Stimulated activated CD4-positive, alpha-beta T cell treated with anti-CD3 and anti-CD28 coated beads, Interleukin-12 subunit alpha, Interleukin-12 subunit beta, amount 100 ng/mL, for 24 hours (primary cell): ENCODE measurements around the gene CDC42BPB.
"Not testable (repeated sequence)": the region's sequence is repeated elsewhere in the genome, so short reads cannot be mapped to it uniquely, and the experiment has no call there.

Experiments used
- DNase-seq, 2 experiments: peaks; one replicate each; pipeline ENCODE4 v3.0.0-alpha.2; 2020; ENCODE audit warnings: low read depth in 2 of 2

CDC42BPB gene

GRCh38 chr14:103047453-103047852 is 9.9 kb downstream of the CDC42BPB start:
- not testable (repeated sequence) for DNase-seq

GRCh38 chr14:103045371-103045869 is 11.9 kb downstream of the CDC42BPB start:
- no peak for DNase-seq

GRCh38 chr14:103043257-103044015 is 13.9 kb downstream of the CDC42BPB start:
- DNase-seq = no peak

- DNase-seq = no peak
These were observed 15.9 kb downstream of the CDC42BPB start for GRCh38 chr14:103041464-103041863.

GRCh38 chr14:103033681-103034096 is 23.7 kb downstream of the CDC42BPB start:
- no peak for DNase-seq

- no peak for DNase-seq
These were observed 25.4 kb downstream of the CDC42BPB start for GRCh38 chr14:103031956-103032355.

GRCh38 chr14:103031566-103031911 is 25.8 kb downstream of the CDC42BPB start:
- no peak for DNase-seq

- DNase-seq = no peak
These were observed 26.4 kb downstream of the CDC42BPB start for GRCh38 chr14:103030741-103031565.

- DNase-seq = no peak
These were observed 27.4 kb downstream of the CDC42BPB start for GRCh38 chr14:103029936-103030335.

- no peak for DNase-seq
These were observed 28.6 kb downstream of the CDC42BPB start for GRCh38 chr14:103028772-103029171.

- no peak for DNase-seq
These were observed 29.1 kb downstream of the CDC42BPB start for GRCh38 chr14:103028161-103028767.

GRCh38 chr14:103027451-103027850 is 29.9 kb downstream of the CDC42BPB start:
- no peak for DNase-seq

GRCh38 chr14:103026988-103027387 is 30.4 kb downstream of the CDC42BPB start:
- DNase-seq = no peak

- DNase-seq = not testable (repeated sequence)
These were observed 31.2 kb downstream of the CDC42BPB start for GRCh38 chr14:103026196-103026595.

GRCh38 chr14:103023881-103024473 is 33.4 kb downstream of the CDC42BPB start:
- no peak for DNase-seq

GRCh38 chr14:103022685-103023044 is 34.7 kb downstream of the CDC42BPB start:
- DNase-seq = no peak

- no peak for DNase-seq
These were observed 35.2 kb downstream of the CDC42BPB start for GRCh38 chr14:103022002-103022684.

GRCh38 chr14:103021684-103022001 is 35.7 kb downstream of the CDC42BPB start:
- DNase-seq = no peak

- no peak for DNase-seq
These were observed 36.8 kb downstream of the CDC42BPB start for GRCh38 chr14:103020271-103021170.

GRCh38 chr14:103019826-103020225 is 37.5 kb downstream of the CDC42BPB start:
- no peak for DNase-seq

GRCh38 chr14:103019236-103019635 is 38.1 kb downstream of the CDC42BPB start:
- no peak for DNase-seq
